ENCODE measurements around the gene IRF7.

The IRF7 gene

GRCh38 chr11:610146-610801 is 5.5 kb downstream of the IRF7 start:
- DNase-seq (ENCODE audit: low read depth): no peak
- TF ChIP-seq CTCF (IDR thresholded peaks at IDR 0.05; ENCODE audit: insufficient read depth, low read depth, low read length, missing control alignments): no peak
- no peak overlapping the region for H3K4me3 ChIP-seq (ENCODE audit: low read length)

GRCh38 chr11:609341-609811 is 6.4 kb downstream of the IRF7 start:
- H3K4me3 ChIP-seq (ENCODE audit: low read length): no peak overlapping the region
- DNase-seq (ENCODE audit: low read depth): no peak
- TF ChIP-seq CTCF (IDR thresholded peaks at IDR 0.05; ENCODE audit: insufficient read depth, low read depth, low read length, missing control alignments): no peak

- H3K4me3 ChIP-seq (ENCODE audit: low read length): no peak overlapping the region
- DNase-seq (ENCODE audit: low read depth): no peak
- TF ChIP-seq CTCF (IDR thresholded peaks at IDR 0.05; ENCODE audit: insufficient read depth, low read depth, low read length, missing control alignments): no peak
These were observed 6.9 kb downstream of the IRF7 start for GRCh38 chr11:608791-609251.

GRCh38 chr11:607971-608659 is 7.6 kb downstream of the IRF7 start:
- H3K4me3 ChIP-seq (ENCODE audit: low read length): no peak overlapping the region
- DNase-seq (ENCODE audit: low read depth): no peak
- TF ChIP-seq CTCF (IDR thresholded peaks at IDR 0.05; ENCODE audit: insufficient read depth, low read depth, low read length, missing control alignments): no peak

- no peak overlapping the region for H3K4me3 ChIP-seq (ENCODE audit: low read length)
- TF ChIP-seq CTCF (IDR thresholded peaks at IDR 0.05; ENCODE audit: insufficient read depth, low read depth, low read length, missing control alignments): no peak
These were observed 8.6 kb downstream of the IRF7 start for GRCh38 chr11:607020-607780.

GRCh38 chr11:606245-606644 is 9.5 kb downstream of the IRF7 start:
- H3K4me3 ChIP-seq (ENCODE audit: low read length): no peak overlapping the region
- peak; percentile 66 for DNase-seq (ENCODE audit: low read depth)
- no peak for TF ChIP-seq CTCF (IDR thresholded peaks at IDR 0.05; ENCODE audit: insufficient read depth, low read depth, low read length, missing control alignments)

More at GRCh38 chr11:607020-607780, 8.6 kb downstream of the IRF7 start:
- DNase-seq (ENCODE audit: low read depth): no peak
